BJ (cell line): ENCODE measurements around the gene CUX1. TPM values are rescaled to one million over a fixed set of nuclear protein-coding genes. Genes with fewer than 3 reads are reported as not detected.
"Not testable (repeated sequence)": the region's sequence is repeated elsewhere in the genome, so short reads cannot be mapped to it uniquely, and the experiment has no call there.

ENCODE experiments used
- CTCF ChIA-PET: fragments of 350-600 bp; formaldehyde crosslinking; extraction: SDS; loops from one replicate; lab custom pipeline; 2021; ENCODE audit warnings: antibody characterized with exemption, inconsistent platforms; lab: Yijun Ruan, JAX
- POLR2A ChIA-PET: fragments of 300-600 bp; sonication (Branson Sonifier 250); formaldehyde crosslinking; extraction: SDS; loops from one replicate; lab custom pipeline; 2021; ENCODE audit warnings: antibody characterized with exemption; lab: Charles Lee
- DNase-seq: peaks from one replicate; pipeline ENCODE4 v3.0.0-alpha.2; 2011; ENCODE audit warnings: low read depth
- H3K27me3 ChIP-seq: 2 replicates; pipeline ENCODE4 v1.6.0; 2011; ENCODE audit warnings: low read length; ENCODE audit not compliant: control insufficient read depth, insufficient read depth
- H3K36me3 ChIP-seq: 2 replicates; pipeline ENCODE4 v1.5.1; 2011; ENCODE audit warnings: low read length; ENCODE audit not compliant: control insufficient read depth, insufficient read depth
- H3K4me3 ChIP-seq: 2 replicates; pipeline ENCODE4 v1.5.1; 2011; ENCODE audit warnings: low read depth, mild to moderate bottlenecking, control low read depth, low read length
- polyA plus RNA-seq: library from polyadenylated mRNA; depleted of rRNA; stranded (reverse); fragments of >200 nt; gene quantifications from 2 replicates; pipeline ENCODE4 v1.2.3, GENCODE V29; 2011
- TF ChIP-seq, protein P1 (sequence below): IDR thresholded peaks from 2 replicates; pipeline ENCODE4 v1.5.1; 2011; ENCODE audit warnings: low read depth, mild to moderate bottlenecking, control low read depth, inconsistent platforms, low read length, moderate library complexity; ENCODE audit not compliant: insufficient read depth

CUX1 gene
- polyA plus RNA-seq, 1 experiment = 36.5 TPM

DNA sequence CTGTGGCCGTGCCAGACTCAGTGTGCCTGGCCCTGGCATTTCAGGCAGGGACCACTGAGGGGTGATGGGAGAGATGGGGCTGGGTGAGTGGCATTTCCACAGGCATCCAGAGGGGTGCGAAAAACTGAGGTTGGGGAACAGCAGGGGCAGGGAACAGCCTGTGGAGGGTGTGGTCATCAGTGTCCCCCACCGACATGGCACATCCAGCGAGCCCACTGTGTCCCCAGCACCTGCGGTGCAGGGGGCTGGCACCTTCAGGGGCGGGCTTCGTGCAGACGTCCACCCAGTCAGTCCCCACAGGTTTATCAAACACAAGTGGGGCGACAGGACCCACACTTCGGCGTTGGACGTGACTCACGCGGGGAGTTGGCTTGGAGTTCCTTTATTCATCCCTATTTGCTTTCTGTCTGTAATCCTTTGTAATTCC lies 14.8 kb downstream of the CUX1 start:
- POLR2A ChIA-PET = interaction anchor here (0.7 kb wide), 1 partner anchor 9 kb away, joined by 5 read pairs; no protein-coding TSS in a partner anchor
- no peak for DNase-seq
- TF ChIP-seq, protein P1, sequence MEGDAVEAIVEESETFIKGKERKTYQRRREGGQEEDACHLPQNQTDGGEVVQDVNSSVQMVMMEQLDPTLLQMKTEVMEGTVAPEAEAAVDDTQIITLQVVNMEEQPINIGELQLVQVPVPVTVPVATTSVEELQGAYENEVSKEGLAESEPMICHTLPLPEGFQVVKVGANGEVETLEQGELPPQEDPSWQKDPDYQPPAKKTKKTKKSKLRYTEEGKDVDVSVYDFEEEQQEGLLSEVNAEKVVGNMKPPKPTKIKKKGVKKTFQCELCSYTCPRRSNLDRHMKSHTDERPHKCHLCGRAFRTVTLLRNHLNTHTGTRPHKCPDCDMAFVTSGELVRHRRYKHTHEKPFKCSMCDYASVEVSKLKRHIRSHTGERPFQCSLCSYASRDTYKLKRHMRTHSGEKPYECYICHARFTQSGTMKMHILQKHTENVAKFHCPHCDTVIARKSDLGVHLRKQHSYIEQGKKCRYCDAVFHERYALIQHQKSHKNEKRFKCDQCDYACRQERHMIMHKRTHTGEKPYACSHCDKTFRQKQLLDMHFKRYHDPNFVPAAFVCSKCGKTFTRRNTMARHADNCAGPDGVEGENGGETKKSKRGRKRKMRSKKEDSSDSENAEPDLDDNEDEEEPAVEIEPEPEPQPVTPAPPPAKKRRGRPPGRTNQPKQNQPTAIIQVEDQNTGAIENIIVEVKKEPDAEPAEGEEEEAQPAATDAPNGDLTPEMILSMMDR = no peak
- no peaks in the 10 kb centered on the region for H3K27me3 ChIP-seq
- no peaks in the 10 kb centered on the region for H3K36me3 ChIP-seq
- CTCF ChIA-PET = no interaction called here
- H3K4me3 ChIP-seq = no peak overlapping the region

DNA sequence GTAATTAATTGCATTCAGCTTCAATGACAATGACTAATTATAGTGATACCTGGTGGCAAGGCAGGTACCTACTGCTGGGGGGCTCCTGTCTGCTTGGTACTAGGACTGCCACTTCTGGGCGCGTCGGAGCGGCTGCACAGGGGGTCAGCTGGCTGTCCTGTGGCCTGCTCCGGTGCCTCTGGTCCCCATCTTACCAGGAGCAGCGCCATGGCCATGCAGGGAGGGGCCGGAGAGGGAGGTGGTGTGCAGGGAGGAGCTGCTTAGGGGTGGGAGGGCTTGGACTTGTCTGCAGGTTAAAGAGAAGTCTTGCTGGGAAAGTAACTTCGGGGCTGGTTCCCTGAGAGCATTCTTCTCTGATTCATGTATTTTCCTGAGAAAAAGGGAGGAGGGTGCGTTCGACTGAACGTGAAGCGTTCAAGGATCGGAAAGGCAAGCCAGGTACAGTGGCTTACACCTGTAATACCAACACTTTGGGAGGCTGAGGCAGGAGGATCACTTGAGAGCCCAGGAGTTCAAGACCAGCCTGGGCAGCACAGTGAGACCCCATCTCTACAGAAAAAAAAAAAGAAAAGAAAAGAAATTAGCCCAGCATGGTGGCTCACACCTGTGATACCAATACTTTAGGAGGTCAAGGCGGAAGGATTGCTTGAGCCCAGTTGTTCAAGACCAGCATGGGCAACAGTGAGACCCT lies 15.4 kb downstream of the CUX1 start:
- DNase-seq = no peak
- H3K4me3 ChIP-seq = no peak overlapping the region
- POLR2A ChIA-PET = interaction anchor here (0.7 kb wide), 1 partner anchor 10 kb away, joined by 5 read pairs; no protein-coding TSS in a partner anchor
- TF ChIP-seq, protein P1 = no peak
- no peaks in the 10 kb centered on the region for H3K36me3 ChIP-seq
- CTCF ChIA-PET = no interaction called here
- H3K27me3 ChIP-seq = no peaks in the 10 kb centered on the region

DNA sequence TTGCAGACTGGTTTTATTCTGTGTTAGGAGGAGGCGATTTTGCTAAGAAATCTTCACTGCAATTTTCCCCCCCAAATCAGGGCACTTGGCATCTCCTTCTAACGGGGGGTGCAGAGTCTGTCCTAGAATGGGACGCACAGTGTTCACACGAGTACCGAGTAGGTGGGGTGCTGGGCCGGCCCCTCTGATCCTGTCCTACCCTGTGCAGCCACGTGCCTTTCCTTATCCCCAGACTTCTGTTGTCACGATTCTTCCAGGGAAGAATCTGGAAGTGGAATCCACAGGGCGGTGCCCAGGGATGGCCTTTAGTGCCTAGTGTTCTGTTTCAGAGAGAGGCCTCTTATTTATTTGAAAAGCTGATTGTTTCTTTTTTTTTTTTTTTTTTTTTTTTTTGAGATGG lies 16.4 kb downstream of the CUX1 start:
- ChIA-PET CTCF (no interaction called here), POLR2A (no interaction called here)
- TF ChIP-seq, protein P1 = no peak
- no peak overlapping the region for H3K4me3 ChIP-seq
- H3K36me3 ChIP-seq = no peaks in the 10 kb centered on the region
- DNase-seq = no peak
- no peaks in the 10 kb centered on the region for H3K27me3 ChIP-seq

DNA sequence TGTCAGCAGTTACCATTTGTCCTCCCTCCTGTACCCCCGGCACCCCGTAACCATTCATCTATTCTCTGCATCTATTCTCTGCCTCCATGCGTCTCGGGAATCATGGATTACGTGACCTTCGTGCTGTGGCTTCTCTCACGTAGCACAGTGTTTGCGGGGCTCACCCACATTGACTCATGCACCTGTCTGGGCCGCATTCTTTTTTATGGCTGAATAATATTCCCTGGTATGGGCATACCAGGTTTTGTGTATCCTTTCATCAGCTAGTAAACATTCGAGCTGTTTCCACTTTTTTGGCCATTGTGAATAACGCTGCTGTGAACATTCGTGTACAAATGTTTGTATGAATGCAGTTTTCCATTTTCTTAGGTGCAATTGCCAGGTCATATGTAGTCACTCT lies 17.7 kb downstream of the CUX1 start:
- no peaks in the 10 kb centered on the region for H3K36me3 ChIP-seq
- ChIA-PET POLR2A (no interaction called here), CTCF (no interaction called here)
- no peak for DNase-seq
- TF ChIP-seq, protein P1 = no peak
- H3K4me3 ChIP-seq = no peak overlapping the region
- no peaks in the 10 kb centered on the region for H3K27me3 ChIP-seq

DNA sequence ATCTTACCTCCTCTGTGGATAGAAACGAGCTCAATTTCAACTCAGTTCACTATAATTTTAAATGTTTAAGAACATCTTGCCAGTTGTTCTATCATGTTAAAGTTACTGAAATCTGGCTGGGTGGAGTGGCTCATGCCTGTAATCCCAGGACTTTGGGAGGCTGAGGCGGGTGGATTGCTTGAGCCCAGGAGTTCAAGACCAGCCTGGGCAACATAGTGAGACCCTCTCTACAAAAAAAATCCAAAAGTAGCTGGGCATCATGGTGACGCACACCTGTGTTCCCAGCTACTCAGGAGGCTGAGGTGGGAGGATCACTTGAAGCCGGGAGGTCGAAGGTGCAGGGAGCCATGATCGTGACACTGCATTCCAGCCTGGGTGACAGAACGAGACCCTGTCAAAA lies 20.0 kb downstream of the CUX1 start:
- H3K4me3 ChIP-seq, DNase-seq, POLR2A ChIA-PET, H3K27me3 ChIP-seq, H3K36me3 ChIP-seq, CTCF ChIA-PET: not testable (repeated sequence)
